DMS114 treated with DMSO at 0.1 percent for 48 hours (cell line): Measurements from ENCODE around the gene ZNF408.
"Not testable (repeated sequence)": the region's sequence is repeated elsewhere in the genome, so short reads cannot be mapped to it uniquely, and the experiment has no call there.

Experiments used
- DNase-seq: peaks from one replicate; lab custom pipeline; 2025; ENCODE audit not compliant: unreplicated experiment; lab: John Stamatoyannopoulos, UW

The ZNF408 gene

GRCh38 chr11:46696212-46696558 is 4.6 kb upstream of the ZNF408 start:
- no peak for DNase-seq

- DNase-seq: no peak
Measured at GRCh38 chr11:46697303-46697702, 3.5 kb upstream of the ZNF408 start.

- no peak for DNase-seq
Measured at GRCh38 chr11:46697723-46698122, 3.1 kb upstream of the ZNF408 start.

- DNase-seq: no peak
Measured at GRCh38 chr11:46698597-46698996, 2.2 kb upstream of the ZNF408 start.

- no peak for DNase-seq
Measured at GRCh38 chr11:46701078-46701654, 335 bp downstream of the ZNF408 start.

DNA sequence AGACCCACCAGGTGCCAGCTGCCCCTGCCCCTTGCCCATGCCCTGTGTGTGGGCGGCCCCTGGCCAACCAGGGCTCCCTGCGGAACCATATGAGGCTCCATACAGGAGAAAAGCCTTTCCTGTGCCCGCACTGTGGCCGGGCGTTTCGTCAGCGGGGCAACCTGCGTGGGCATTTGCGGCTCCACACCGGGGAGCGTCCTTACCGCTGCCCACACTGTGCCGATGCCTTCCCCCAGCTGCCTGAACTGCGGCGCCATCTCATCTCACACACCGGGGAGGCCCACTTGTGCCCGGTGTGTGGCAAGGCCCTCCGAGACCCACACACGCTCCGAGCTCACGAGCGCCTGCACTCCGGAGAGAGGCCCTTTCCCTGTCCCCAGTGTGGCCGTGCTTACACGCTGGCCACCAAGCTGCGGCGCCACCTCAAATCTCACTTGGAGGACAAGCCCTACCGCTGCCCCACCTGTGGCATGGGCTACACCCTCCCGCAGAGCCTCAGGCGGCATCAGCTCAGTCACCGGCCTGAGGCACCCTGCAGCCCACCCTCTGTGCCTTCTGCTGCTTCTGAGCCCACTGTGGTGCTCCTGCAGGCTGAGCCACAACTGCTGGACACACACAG is 4.3 kb downstream of the ZNF408 start:
- no peak for DNase-seq

DNA sequence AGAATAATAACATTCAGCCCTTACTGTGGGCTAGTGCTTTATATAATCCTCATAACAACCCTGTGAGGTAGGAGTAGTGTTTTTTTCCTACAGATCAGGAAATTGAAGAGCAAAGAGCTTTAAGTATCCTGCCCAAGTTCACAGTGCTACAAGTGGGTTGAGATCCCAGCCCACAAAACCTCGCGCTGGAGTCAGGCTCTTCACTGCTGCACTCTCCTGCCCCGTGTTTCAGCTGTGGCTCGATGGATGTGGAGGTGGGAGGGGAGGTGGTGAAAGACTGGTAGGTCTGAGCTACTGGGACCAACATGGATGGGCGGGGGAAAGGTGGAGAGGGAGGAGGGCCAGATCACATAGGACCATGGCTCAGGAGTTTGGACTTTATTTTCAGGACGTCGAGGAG is 6.1 kb downstream of the ZNF408 start:
- DNase-seq: no peak

DNA sequence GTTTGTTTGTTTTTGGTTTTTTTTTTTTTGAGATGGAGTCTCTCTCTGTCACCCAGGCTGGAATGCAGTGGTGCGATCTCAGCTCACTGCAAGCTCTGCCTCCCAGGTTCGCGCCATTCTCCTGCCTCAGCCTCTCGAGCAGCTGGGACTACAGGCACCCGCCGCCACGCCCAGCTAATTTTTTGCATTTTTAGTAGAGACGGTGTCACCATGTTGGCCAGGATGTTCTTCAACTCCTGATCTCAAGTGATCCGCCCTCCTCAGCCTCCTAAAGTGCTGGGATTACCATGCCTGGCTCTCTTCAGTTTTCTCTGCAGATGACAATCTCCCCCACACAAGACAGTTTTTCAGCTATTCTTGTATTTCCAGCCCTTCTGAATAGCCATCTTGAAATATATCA is 8.5 kb downstream of the ZNF408 start:
- DNase-seq: not testable (repeated sequence)

DNA sequence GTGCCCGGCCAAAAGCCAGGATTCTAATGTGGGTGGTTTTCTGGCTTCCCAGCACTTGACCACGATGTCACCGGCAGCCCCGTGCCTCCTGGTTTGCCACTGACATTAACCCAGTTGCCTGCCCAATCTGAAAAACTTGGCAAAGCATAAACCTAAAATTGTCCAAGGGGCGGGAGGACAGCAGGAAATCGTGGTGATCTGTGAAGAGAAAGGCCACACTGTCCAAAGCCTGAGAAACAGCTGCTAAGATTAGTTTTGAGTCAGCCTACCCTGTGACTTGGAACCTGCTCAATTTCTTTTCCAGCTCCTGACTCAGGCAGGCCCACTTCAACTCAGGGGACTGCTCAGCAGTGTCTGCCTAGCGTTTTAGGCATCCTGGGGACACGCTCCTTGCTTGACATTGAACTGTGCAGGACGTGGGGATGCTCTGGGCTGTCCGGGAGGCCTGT is 10.0 kb downstream of the ZNF408 start:
- DNase-seq: no peak

GRCh38 chr11:46711303-46711702 is 10.5 kb downstream of the ZNF408 start:
- no peak for DNase-seq

DNA sequence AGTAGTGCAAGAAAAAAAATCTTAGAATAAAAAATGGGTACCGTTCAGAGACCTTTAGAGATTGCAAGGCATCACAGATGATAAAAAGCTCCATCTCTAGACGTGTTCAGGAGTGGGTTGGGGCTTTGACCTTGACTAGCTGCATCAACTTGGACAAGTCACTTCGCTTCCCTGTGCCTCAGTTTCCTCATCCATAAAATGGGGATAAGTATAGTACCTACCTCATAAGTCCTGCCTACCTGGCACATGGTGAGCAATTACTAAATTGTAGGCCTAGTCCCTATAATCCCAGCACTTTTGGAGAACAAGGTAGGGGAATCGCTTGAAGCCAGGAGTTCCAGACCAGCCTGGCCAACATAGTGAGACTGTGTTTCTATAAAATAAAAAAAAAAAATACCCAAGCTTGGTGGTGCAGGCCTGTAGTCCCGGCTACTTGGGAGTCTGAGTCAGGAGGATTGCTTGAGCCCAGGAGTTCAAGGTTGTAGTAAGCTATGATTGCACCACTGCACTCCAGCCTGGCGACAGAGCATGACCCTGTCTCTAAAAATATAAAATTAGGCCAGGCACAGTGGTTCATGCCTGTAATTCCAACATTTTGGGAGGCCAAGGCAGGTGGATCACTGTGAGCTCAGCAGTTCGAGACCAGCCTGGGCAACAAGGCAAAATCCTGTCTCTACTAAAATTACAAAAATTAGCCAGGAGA is 12.2 kb downstream of the ZNF408 start:
- DNase-seq: no peak

- not testable (repeated sequence) for DNase-seq
Measured at GRCh38 chr11:46717825-46718154, 17.0 kb downstream of the ZNF408 start.

GRCh38 chr11:46718155-46719019 is 17.6 kb downstream of the ZNF408 start:
- no peak for DNase-seq

DNA sequence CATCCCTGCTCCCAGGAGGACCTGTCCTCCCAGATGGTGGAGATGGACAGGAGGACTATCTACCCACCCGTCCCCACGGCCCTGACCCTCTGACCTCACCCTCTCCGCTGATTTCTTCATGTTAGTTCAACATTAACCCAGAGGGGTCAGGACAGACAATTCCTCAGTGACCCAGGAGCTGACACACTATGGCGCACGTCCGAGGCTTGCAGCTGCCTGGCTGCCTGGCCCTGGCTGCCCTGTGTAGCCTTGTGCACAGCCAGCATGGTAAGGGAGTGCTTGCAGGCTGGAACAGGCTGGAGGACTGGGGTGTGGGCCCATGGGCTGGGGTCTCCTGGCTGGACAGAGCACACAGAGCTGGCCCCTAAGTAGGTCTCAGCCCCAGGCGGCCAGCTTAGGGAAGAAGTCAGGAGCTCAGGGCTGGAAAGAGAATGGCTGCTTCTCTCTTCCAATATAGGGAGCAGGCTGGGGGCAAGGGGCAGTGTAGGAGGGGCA is 18.3 kb downstream of the ZNF408 start, which contains the start of gene F2:
TSS of gene F2 (plus strand) at position 166 of the 495 bp plus-strand sequence. CDS start at position 189, 23 bp downstream.
- DNase-seq: no peak

GRCh38 chr11:46719543-46720218 is 18.9 kb downstream of the ZNF408 start:
- no peak for DNase-seq

DNA sequence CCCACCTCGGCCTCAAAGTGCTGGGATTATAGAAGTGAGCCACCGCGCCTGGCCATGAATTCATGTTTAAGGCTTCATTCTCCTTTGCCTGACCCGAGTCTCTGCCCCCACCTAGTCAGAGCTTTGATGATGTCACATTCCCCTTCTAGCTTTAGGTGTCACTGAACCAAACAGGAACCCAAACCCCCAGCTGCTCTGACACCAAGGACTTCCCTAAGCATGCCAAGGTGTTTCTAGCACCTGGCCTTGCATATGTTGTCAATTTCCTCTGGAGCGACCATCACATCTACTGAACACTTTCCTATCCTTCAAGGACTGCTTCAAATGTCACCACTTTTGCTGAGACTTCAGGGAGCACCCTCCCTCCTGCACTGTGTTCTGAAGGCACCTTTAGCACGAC is 20.5 kb downstream of the ZNF408 start:
- no peak for DNase-seq

DNA sequence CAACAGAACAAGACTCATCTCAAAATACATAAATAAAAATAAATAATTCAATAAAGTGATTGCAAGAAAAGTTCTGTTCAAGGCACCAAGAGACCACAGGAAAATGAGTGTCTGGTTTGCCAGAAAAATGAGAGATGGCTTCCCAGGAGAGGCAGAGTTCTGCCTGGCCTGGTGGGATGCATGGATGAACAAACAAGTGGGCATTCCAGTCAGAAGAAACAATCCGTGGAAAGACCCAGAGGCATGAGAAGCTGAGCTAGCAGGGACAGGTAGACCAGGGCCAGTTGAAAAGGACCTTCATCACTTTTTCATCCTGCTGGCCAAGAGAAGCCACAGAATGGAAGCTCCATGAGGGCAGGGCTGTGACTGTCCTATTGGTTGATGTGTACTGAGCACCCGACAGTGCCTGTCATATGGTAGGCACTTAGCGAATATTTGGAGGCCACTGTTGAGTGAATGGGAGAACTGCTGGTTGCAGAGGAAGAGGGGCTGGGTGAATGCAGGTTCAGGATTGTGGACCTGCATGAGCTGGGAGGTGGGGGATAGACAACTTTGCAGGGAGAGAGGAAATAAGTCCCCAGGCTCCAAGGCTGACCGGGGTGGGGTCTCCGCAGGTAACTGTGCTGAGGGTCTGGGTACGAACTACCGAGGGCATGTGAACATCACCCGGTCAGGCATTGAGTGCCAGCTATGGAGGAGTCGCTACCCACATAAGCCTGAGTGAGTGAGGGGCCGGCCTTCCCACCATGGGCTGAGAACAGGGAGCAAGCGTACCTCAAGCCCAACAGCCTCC is 21.9 kb downstream of the ZNF408 start:
- DNase-seq: no peak

- DNase-seq: no peak
Measured at GRCh38 chr11:46723359-46723680, 22.5 kb downstream of the ZNF408 start.

GRCh38 chr11:46724088-46724487 is 23.3 kb downstream of the ZNF408 start:
- no peak for DNase-seq
